GM23338 (cell line): ENCODE measurements around the gene STOX2.

Experiments used
- POLR2AphosphoS5 ChIP-seq: IDR thresholded peaks from 2 replicates; pipeline ENCODE4 v1.6.1; 2016; ENCODE audit warnings: antibody characterized with exemption, low read depth
- TF ChIP-seq, protein P1 (sequence below), 2 experiments: fragments of 200-600 bp in 1 of 2; sonication (generic) in 1 of 2; conservative IDR thresholded peaks; 2 replicates each; pipeline versions ENCODE4 v1.5.1 to v1.6.1; 2016 to 2017; ENCODE audit warnings: antibody characterized with exemption in 2 of 2, low read depth in 2 of 2, mild to moderate bottlenecking in 2 of 2, moderate library complexity in 1 of 2

DNA sequence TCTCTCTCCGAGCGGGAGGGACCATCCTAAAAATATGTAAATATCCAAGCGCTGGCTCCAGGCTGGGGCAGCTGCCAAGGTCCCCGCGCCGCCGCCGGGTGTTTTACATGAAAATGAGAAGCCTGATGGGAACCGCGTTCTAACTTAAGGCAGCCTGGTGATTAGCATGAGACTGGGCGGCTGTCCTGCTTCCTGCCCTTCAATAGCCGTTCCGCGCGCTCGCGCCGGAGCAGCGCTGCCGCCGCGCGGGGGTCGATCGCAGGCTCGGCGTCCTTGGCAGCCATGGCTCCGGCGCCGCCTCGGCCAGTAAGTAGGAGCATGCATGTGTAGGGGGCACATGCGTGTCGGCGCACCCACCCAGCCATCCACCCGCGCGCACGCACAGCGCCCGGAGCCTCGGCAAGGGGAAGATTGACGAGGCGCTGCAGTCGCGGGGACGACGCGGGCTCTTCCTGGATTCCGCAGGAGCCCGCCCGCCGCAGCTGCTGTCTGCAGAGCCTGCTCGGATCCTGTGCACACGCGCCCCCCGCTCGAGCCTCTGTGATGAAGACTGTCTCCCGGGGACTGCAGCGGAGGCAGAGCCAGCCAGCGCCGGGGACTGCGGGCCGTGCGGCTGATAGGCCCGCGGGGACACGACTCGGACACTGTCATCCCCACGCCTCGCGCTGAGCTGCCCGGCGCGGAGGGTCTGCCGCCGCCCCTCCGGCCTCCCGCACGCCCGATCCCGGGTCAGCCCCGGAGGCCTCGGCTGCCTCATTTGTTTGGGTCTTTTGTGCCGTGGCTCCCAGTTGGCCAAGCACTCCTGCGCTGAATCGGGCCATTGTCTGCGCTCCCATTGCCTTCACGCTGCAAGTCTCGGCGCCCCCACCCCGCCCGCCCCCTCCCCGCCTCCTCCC, 734 bp downstream of the STOX2 start:
- peak; percentile 47 for TF ChIP-seq POLR2AphosphoS5
- TF ChIP-seq, protein P1, sequence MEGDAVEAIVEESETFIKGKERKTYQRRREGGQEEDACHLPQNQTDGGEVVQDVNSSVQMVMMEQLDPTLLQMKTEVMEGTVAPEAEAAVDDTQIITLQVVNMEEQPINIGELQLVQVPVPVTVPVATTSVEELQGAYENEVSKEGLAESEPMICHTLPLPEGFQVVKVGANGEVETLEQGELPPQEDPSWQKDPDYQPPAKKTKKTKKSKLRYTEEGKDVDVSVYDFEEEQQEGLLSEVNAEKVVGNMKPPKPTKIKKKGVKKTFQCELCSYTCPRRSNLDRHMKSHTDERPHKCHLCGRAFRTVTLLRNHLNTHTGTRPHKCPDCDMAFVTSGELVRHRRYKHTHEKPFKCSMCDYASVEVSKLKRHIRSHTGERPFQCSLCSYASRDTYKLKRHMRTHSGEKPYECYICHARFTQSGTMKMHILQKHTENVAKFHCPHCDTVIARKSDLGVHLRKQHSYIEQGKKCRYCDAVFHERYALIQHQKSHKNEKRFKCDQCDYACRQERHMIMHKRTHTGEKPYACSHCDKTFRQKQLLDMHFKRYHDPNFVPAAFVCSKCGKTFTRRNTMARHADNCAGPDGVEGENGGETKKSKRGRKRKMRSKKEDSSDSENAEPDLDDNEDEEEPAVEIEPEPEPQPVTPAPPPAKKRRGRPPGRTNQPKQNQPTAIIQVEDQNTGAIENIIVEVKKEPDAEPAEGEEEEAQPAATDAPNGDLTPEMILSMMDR (conservative IDR thresholded peaks at IDR 0.05; ENCODE audit: low read depth in 2 of 2) = no peak
